GM21528 (cell line): ENCODE measurements around the gene KAT6B.
"Not testable (repeated sequence)": the region's sequence is repeated elsewhere in the genome, so short reads cannot be mapped to it uniquely, and the experiment has no call there.

Experiments
- ATAC-seq: cut with Tn5 transposase; IDR thresholded peaks from one replicate; pipeline ENCODE4 v1.9.1; 2021; ENCODE audit warnings: mild to moderate bottlenecking, moderate library complexity; ENCODE audit not compliant: unreplicated experiment, low FRiP score

Gene KAT6B

DNA sequence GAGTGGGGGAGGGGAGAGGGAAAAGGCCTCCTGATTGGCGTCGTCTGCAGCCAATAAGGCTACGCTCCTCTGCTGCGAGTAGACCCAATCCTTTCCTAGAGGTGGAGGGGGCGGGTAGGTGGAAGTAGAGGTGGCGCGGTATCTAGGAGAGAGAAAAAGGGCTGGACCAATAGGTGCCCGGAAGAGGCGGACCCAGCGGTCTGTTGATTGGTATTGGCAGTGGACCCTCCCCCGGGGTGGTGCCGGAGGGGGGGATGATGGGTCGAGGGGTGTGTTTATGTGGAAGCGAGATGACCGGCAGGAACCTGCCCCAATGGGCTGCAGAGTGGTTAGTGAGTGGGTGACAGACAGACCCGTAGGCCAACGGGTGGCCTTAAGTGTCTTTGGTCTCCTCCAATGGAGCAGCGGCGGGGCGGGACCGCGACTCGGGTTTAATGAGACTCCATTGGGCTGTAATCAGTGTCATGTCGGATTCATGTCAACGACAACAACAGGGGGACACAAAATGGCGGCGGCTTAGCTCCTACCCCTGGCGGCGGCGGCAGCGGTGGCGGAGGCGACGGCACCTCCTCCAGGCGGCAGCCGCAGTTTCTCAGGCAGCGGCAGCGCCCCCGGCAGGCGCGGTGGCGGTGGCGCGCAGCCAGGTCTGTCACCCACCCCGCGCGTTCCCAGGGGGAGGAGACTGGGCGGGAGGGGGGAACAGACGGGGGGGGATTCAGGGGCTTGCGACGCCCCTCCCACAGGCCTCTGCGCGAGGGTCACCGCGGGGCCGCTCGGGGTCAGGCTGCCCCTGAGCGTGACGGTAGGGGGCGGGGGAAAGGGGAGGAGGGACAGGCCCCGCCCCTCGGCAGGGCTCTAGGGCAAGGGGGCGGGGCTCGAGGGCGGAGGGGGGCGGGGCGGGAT, at the start of gene KAT6B:
Gene KAT6B, plus strand, starts transcription at position 459 of the 903 bp plus-strand sequence. CDS start 16,258 bp downstream, outside the sequence.
- peak; percentile 87 for ATAC-seq

GRCh38 chr10:74778436-74779094, 47.8 kb upstream of the KAT6B start:
- no peak for ATAC-seq

- ATAC-seq, result not testable (repeated sequence)
Measured at GRCh38 chr10:74781870-74782269, 44.5 kb upstream of the KAT6B start.

GRCh38 chr10:74784462-74784861, 41.9 kb upstream of the KAT6B start:
- ATAC-seq, result no peak

GRCh38 chr10:74786126-74786525, 40.3 kb upstream of the KAT6B start:
- ATAC-seq, result no peak

- ATAC-seq, result no peak
Measured at GRCh38 chr10:74787457-74787856, 38.9 kb upstream of the KAT6B start.

DNA sequence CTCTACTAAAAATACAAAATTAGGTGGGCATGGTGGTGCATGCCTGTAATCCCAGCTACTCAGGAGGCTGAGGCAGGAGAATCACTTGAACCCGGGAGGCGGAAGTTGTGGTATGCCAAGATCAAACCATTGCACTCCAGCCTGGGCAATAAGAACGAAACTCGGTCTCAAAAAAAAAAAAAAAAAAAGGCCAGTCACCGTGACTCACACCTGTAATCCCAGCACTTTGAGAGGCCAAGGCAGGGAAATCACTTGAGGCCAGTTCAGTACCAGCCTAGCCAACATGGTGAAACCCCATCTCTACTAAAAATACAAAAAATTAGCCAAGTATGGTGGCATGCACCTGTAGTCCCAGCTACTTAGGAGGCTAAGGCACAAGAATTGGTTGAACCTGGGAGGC, 34.4 kb upstream of the KAT6B start:
- ATAC-seq, result not testable (repeated sequence)

- no peak for ATAC-seq
Measured at GRCh38 chr10:74792726-74793125, 33.7 kb upstream of the KAT6B start.

DNA sequence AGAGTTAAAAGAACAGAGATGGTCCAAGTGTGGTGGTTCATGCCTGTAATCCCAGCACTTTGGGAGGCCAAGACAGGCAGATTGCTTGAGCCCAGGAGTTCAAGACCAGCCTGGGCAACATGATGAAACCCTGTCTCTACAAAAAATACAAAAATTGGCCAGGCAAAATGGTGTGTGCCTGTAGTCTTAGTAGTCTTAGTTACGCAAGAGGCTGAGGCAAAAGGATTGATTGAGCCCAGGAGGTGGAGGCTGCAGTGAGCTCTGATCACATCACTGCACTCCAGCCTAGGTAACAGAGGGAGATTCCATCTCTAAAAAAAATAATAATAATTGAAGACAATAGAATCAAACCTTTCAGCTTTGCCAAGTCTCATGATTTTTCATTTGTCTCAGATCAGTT, 33.2 kb upstream of the KAT6B start:
- ATAC-seq, result not testable (repeated sequence)

GRCh38 chr10:74794531-74794930, 31.9 kb upstream of the KAT6B start:
- no peak for ATAC-seq

DNA sequence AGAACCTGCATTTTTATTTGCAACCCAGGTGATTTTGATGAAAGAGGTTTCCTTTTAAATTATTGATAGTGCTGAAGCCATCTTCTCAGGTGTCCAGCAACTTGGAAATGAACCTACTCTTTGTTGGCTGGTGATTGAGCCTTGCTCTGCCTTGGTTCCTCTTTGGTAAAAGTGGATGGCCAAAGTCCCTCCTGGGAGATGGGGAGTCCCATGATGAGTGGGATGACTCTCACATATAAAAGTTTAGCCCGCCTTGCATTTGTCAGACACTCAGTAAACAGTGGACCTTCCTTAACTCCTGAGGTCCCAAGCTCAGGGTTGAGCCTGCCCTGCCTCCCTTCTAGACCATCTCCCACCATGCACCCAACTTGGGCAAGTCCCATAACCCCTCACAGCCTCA, 28.9 kb upstream of the KAT6B start:
- no peak for ATAC-seq

- ATAC-seq, result no peak
Measured at GRCh38 chr10:74799721-74800221, 26.6 kb upstream of the KAT6B start.

DNA sequence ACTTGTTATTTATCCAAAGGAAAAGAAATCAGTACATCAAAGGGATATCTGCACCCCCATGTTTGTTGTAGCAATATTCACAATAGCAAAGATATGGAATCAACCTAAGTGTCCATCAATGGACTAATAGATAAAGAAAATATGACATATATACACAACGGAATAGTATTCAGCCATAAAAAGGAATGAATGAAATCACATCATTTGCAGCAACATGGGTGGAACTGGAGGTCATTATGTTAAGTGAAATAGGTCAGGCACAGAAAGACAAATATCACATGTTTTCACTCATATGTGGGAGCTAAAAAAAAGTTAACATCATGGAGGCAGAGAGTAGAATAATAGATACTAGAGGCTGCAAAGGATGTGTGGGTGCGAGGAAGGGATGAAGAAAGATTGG, 25.0 kb upstream of the KAT6B start:
- no peak for ATAC-seq

GRCh38 chr10:74808501-74808900, 17.9 kb upstream of the KAT6B start:
- ATAC-seq, result no peak

GRCh38 chr10:74810087-74810486, 16.3 kb upstream of the KAT6B start:
- ATAC-seq, result no peak

- no peak for ATAC-seq
Measured at GRCh38 chr10:74813381-74814259, 12.8 kb upstream of the KAT6B start.

DNA sequence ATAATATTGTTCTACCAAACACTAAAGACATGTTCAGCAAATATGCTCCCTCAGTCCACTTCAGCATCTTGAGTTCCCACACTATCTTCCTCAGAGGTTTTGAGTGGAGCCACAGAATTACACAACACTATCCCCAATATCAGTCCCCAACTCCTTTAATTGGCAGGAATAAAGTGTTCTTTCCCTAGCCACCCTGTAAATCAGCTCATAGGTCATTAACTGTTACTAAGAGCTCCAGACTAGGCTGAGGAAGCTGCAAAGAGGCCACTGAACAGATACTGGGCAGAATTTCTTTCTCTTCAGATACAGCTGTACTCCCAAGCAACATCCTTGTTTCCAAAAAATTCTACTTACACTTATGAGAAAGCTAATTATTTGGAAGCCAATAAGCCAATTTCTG, 11.6 kb upstream of the KAT6B start:
- no peak for ATAC-seq

DNA sequence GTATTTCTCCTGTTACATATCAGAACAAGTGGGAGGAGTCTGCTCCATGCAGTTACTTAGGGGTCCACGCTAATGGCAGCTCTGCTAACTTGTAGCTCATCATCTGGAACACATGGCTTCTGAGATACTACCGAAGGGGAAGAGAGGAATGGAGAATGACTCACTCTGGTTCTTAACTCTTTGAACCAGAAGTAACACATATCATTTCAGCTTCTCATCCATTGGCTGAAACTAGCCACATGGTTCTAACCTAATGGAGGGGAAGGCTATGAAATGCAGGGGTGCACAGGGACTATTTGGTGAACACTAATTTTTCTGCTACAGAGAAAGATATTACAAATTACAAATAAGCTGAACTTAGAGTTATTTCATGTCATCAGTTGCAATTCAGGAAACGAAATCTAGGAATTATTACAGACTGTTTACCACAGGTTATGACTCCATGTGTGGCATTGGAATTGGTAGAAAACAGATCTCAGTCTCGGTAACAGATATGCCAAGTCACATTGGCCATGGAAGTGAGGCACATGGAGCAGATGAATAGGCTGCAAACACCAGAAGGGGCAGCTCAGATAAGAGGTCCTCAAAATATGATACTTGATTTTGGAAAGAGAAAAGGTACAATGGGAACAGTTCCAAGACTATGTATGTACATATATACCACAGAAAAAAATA, 9.4 kb upstream of the KAT6B start:
- no peak for ATAC-seq

DNA sequence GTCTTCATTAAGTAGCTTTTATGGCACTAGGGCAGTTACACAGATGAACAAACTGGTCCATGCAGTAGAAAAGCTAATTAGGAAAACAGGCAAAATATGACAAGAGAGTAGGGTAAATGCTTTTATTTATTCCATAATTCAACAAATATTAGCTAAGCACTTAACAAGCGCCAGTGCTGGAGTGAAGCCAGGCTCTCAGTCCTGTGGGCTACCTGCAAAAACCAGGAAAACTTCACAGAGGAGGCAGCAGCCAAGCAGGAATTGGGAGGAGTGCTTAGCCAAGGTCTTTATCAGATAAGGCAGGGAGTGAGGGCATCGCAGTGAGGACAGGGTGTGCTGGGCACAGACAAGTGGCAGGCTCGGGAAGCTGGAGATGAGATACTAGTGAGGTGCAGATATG, 4.9 kb upstream of the KAT6B start:
- no peak for ATAC-seq

- ATAC-seq, result no peak
Measured at GRCh38 chr10:74822101-74822500, 4.3 kb upstream of the KAT6B start.
